ENCODE data around the gene BPIFB6.
"Not testable (repeated sequence)": the region's sequence is repeated elsewhere in the genome, so short reads cannot be mapped to it uniquely, and the experiment has no call there.

BPIFB6 gene

GRCh38 chr20:33030569-33030968 lies 879 bp upstream of the BPIFB6 start:
- no peak for DNase-seq (ENCODE audit: low read depth)

DNA sequence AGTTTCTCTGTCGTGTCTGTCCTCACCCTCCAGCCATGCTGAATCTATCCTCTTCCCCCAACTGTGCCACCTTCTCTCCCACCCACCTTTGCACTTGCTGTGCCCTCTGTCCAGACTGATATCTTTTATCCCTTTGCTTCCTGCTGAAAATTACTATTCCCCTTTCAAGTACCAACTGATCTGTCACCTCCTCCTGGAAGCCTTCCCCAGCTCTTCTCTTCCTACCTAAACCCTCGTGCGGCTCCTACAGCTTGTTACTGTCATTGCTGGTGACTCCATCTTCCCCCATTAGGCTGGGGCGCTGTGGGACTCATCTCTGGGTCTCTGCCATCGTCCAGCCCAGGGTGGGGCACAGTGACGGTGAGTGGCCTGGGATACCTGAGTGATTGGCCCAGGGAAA lies 1.1 kb downstream of the BPIFB6 start:
- DNase-seq (ENCODE audit: low read depth): no peak

DNA sequence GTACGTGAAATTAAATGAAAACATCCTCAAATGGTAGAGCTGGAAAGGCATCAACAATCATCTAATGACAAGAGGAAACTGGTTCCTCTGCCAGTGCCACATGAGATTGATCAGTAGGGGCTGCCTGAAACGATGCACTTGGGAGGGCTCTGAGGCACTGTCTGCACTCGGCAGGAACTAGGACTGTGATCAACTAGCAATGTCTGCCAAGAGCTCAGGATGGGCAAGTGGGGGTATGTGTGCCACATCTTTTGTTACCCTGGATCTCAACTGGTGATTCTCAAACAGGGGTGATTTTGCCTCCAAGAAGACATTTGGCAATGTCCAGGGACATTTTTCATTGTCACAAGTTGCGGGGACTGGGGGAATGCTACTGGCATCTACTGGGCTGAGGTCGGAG lies 1.9 kb downstream of the BPIFB6 start:
- DNase-seq (ENCODE audit: low read depth): no peak

DNA sequence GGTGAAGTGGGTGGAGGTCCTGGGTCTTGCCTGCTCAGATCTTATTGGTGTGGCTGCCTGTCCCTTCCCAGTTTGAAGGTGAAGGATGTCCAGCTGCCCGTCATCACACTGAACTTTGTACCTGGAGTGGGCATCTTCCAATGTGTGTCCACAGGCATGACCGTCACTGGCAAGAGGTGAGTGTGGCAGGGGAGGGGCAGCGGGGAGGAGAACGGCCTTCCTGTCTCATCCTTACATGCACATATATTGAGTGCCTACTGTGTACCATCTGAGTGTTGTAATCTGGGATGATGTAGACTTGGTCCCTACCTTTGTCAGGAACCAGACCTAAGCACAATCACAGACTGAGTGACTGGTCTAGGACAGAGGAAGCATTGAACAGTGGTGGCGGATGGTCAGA lies 2.7 kb downstream of the BPIFB6 start:
- DNase-seq (ENCODE audit: low read depth): no peak

GRCh38 chr20:33034901-33035492 lies 3.5 kb downstream of the BPIFB6 start:
- DNase-seq (ENCODE audit: low read depth): no peak

GRCh38 chr20:33037456-33037855 lies 6.0 kb downstream of the BPIFB6 start:
- no peak for DNase-seq (ENCODE audit: low read depth)

DNA sequence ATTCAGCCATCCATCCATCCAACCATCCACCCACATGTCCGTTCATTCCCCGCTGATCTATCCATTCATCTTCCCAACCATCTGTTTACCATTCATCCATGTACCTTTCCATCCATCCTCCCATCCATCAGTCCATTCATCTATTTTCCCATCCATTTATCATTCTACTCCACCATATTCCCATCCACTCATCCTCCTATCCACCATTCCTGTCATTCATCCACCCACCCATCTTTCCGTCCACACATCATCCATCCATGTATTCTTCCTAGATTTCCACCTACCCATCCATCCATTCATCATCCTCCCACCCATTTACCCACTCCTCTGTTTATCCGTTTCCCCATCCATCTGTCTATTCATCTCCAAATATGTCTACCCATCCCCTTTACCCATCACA lies 6.8 kb downstream of the BPIFB6 start:
- DNase-seq (ENCODE audit: low read depth): no peak

GRCh38 chr20:33042430-33042829 lies 11.0 kb downstream of the BPIFB6 start:
- DNase-seq (ENCODE audit: low read depth): no peak

GRCh38 chr20:33042983-33043730 lies 11.7 kb downstream of the BPIFB6 start:
- no peak for DNase-seq (ENCODE audit: low read depth)

DNA sequence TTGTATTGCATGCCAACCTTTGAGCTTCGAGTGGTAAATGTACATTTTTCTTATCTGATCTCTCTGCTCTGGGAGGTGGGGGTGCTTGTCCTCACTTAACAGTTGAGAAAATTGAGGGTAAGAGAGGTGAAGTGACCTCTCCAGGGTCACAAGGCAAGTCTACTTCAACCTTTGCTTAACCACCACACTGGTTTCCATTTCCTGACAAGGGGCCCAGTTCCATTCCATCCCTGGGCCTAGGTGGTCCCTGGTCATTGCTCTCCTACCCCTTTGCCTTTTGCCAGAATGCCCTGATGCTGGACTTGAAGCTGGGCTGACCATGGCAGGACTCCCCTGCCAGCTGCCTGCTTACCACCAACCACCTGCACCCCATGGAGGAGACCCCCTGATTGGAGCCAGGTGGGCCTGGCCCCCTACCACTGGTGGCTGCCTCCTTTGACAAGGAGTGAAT lies 12.3 kb downstream of the BPIFB6 start:
- DNase-seq (ENCODE audit: low read depth): no peak

GRCh38 chr20:33045129-33045721 lies 13.8 kb downstream of the BPIFB6 start:
- DNase-seq (ENCODE audit: low read depth): not testable (repeated sequence)

GRCh38 chr20:33046412-33046811 lies 15.0 kb downstream of the BPIFB6 start:
- no peak for DNase-seq (ENCODE audit: low read depth)

GRCh38 chr20:33051333-33051732 lies 19.9 kb downstream of the BPIFB6 start:
- no peak for DNase-seq (ENCODE audit: low read depth)

- DNase-seq (ENCODE audit: low read depth): no peak
These were observed 22.1 kb downstream of the BPIFB6 start, which contains the start of gene BPIFB3 for GRCh38 chr20:33053291-33054106. TSS of gene BPIFB3 (plus strand) at chr20:33053903. CDS start at chr20:33055436, 1,533 bp downstream.

DNA sequence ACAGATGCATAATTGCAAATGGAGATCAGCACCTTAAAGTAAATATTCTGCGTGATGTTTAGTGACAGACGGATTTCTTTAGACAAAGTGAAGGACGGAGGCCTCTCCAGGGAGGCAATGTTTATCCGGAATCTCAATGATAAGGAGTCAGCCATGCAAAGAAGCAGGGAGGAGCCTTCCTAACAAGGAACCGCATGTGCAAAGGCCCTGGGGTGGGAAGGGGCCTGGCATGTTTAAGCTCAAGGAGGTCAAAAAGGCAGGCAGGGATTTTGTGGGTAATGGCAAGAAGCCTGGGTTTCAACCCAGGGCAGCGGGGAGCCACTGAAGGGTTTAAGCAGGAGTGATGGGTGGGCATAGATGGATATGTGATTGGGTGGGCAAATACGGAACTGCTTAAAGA lies 22.9 kb downstream of the BPIFB6 start:
- no peak for DNase-seq (ENCODE audit: low read depth)

GRCh38 chr20:33054791-33055190 lies 23.3 kb downstream of the BPIFB6 start:
- DNase-seq (ENCODE audit: low read depth): no peak

GRCh38 chr20:33059136-33059535 lies 27.7 kb downstream of the BPIFB6 start:
- no peak for DNase-seq (ENCODE audit: low read depth)

GRCh38 chr20:33059741-33060390 lies 28.4 kb downstream of the BPIFB6 start:
- DNase-seq (ENCODE audit: low read depth): no peak

DNA sequence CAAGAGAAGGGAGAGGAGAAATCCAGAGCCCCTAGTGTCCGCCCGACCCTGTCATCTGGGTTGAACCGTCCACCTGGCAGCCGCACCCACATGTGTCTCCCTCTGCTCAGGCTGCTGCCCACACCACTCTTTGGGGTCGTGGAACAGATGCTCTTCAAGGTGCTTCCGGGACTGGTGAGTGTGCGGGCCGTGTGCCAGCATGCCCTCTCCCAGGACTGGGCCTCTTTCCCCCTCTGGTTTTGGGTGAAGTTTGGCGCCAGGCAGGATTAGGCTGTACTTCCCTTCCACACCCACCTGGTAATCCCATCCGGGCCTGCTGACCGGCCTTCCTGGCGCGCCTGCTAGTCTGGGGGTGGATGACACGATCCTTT lies 30.2 kb downstream of the BPIFB6 start:
- no peak for DNase-seq (ENCODE audit: low read depth)

DNA sequence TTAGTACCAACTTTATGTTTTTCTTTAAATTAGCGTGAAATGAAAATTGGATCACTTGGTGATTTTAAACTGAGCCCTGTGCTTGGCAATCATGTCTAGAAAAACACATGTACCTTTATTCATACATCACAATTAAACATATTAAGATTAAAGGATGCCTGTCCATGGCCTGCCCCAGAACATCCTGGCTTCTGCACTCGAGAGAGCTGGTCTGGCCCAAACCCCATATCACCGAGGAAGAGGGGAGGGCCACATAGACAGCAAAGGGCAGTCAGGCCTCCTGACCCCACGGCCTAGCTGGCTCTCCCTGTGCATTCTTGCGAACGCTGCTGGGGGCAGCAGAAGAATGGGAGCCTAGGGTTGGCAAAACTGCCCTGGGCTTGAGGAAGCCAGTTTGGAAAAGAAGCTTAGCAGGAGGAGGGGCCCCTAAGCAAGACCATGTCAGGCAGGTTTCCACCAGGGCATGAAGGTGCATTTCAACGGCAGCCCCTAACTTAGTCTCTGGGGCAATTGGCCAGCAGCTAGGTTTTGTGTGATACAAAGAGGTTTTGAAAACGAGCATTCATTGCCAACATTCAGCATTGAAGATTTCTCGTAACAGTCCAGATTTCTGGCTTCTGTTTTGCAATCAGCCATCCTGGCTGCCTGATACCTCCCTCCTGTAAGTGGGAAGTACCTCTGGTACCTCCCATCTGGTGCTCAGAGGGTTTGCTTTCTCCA lies 30.8 kb downstream of the BPIFB6 start:
- DNase-seq (ENCODE audit: low read depth): no peak

DNA sequence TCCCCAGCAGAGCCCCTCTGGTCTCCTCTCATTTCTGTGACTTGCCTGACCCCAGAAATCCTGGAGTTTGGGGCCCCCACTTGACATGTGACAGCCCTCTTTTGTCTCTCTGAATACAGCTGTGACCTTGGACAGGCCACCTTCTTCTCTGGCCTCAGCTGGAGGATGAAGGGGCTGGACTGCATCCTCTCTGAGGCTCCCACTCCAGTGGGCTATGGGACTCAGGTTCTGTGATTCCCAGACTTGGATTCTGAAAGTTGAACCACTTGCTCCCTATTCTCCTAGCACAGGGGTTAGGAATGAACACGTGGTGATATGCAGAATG lies 31.3 kb downstream of the BPIFB6 start:
- DNase-seq (ENCODE audit: low read depth): no peak

DNA sequence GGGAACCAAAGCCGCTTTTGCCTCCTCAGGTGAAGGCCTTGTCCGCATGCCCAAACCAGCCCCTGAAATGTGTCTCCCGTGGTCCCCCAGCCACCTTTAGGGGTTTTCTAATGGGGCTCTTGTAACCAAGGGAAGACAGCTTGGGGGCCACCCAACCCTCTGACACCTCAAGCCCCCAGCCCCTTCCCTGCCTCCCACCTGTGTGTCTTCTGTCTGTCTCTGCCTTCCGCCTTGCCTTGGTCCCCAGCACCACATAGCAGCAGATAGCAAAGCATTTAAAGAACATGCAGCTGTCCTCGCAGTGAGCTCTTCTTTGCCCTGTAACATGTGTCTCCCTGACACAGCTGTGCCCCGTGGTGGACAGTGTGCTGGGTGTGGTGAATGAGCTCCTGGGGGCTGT lies 31.8 kb downstream of the BPIFB6 start:
- no peak for DNase-seq (ENCODE audit: low read depth)

Measured in amniotic epithelial cell (primary cell).